PC-9 (cell line): ENCODE measurements around the gene COMMD4.

ENCODE experiments used
- EZH2 ChIP-seq: fragments of 200-600 bp; sonication (generic); IDR thresholded peaks from 2 replicates; pipeline ENCODE4 v1.8.0; 2017; ENCODE audit warnings: antibody characterized with exemption, low read depth
- TF ChIP-seq, protein P1 (sequence below): fragments of 200-600 bp; sonication (generic); conservative IDR thresholded peaks from 2 replicates; pipeline ENCODE4 v1.6.1; 2017; ENCODE audit warnings: mixed run types, antibody characterized with exemption, mild to moderate bottlenecking, moderate library complexity

- TF ChIP-seq, protein P1, sequence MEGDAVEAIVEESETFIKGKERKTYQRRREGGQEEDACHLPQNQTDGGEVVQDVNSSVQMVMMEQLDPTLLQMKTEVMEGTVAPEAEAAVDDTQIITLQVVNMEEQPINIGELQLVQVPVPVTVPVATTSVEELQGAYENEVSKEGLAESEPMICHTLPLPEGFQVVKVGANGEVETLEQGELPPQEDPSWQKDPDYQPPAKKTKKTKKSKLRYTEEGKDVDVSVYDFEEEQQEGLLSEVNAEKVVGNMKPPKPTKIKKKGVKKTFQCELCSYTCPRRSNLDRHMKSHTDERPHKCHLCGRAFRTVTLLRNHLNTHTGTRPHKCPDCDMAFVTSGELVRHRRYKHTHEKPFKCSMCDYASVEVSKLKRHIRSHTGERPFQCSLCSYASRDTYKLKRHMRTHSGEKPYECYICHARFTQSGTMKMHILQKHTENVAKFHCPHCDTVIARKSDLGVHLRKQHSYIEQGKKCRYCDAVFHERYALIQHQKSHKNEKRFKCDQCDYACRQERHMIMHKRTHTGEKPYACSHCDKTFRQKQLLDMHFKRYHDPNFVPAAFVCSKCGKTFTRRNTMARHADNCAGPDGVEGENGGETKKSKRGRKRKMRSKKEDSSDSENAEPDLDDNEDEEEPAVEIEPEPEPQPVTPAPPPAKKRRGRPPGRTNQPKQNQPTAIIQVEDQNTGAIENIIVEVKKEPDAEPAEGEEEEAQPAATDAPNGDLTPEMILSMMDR, result no peak
- TF ChIP-seq EZH2, result no peak
Measured at GRCh38 chr15:75338661-75339240, 2.9 kb downstream of the COMMD4 start.
